Measurements from ENCODE around the gene RBM34. TPM values are rescaled to one million over a fixed set of nuclear protein-coding genes. Genes with fewer than 3 reads are reported as not detected.
A peak's percentile ranks its signal among the peaks of the same experiment; 100 is the strongest.
"Not testable (repeated sequence)": the region's sequence is repeated elsewhere in the genome, so short reads cannot be mapped to it uniquely, and the experiment has no call there.

RBM34 gene
- total RNA-seq, 2 donors from 2014 or later: 37.0 to 59.8 TPM

DNA sequence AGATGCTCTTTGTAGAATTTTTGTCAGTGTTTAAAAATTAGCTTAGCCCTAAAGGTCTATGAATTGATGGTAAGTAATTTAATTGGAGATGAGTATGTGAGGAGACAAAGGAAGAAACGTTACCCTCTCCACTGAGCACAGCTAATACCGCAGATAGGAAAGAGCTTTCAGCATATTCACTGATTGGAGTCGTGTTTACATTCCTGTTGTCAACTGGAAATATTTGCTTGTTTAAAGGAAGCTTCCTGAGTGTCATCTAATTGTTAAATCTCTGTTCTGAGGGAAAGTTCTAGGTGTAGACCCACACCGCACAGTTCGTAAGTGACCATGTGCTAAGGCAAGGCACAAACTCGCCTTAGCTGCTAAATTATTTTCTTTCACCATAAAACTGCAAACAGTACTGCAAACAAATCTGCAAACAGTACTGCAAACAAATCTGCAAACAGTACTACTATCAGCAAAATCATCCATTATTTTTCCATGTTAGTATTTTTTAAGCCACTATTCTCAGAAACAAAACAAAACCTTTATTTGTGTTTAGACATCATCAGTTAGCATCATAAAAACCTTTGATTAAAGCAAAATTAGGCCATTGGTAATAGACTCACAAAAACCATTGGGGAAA is 65.0 kb downstream of the RBM34 start:
- H3K36me3 ChIP-seq: no peaks in the 10 kb centered on the region
- H3K4me3 ChIP-seq: no peak overlapping the region
- TF ChIP-seq, protein P1, sequence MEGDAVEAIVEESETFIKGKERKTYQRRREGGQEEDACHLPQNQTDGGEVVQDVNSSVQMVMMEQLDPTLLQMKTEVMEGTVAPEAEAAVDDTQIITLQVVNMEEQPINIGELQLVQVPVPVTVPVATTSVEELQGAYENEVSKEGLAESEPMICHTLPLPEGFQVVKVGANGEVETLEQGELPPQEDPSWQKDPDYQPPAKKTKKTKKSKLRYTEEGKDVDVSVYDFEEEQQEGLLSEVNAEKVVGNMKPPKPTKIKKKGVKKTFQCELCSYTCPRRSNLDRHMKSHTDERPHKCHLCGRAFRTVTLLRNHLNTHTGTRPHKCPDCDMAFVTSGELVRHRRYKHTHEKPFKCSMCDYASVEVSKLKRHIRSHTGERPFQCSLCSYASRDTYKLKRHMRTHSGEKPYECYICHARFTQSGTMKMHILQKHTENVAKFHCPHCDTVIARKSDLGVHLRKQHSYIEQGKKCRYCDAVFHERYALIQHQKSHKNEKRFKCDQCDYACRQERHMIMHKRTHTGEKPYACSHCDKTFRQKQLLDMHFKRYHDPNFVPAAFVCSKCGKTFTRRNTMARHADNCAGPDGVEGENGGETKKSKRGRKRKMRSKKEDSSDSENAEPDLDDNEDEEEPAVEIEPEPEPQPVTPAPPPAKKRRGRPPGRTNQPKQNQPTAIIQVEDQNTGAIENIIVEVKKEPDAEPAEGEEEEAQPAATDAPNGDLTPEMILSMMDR (IDR thresholded peaks at IDR 0.05): no peak
- no peak overlapping the region for H3K27ac ChIP-seq
- H3K9me3 ChIP-seq: no peaks in the 10 kb centered on the region
- peaks cover 3 to 11% of the 10 kb centered on the region in 2 donors for H3K4me1 ChIP-seq (ENCODE audit: control insufficient read depth in 1 of 2, low read depth in 2 of 2)
- DNase-seq (ENCODE audit: low spot score): no peak
- no peaks in the 10 kb centered on the region for H3K27me3 ChIP-seq (replicated peaks; ENCODE audit: insufficient read depth)
- no peak for ATAC-seq (ENCODE audit: insufficient number of reproducible peaks, low FRiP score, low read depth)

- peak overlapping the region; percentile 54 for H3K4me3 ChIP-seq
- peak overlapping the region in 1 of 2 donors; percentile 23 for H3K27ac ChIP-seq
- TF ChIP-seq, protein P1 (IDR thresholded peaks at IDR 0.05): peak; percentile 76
- peaks cover 3 to 22% of the 10 kb centered on the region in 2 donors for H3K4me1 ChIP-seq (ENCODE audit: control insufficient read depth in 1 of 2, low read depth in 2 of 2)
- no peaks in the 10 kb centered on the region for H3K9me3 ChIP-seq
- DNase-seq (ENCODE audit: low spot score) (no peak), ATAC-seq (ENCODE audit: insufficient number of reproducible peaks, low FRiP score, low read depth) (peak; percentile 73)
- H3K36me3 ChIP-seq: no peaks in the 10 kb centered on the region
- no peaks in the 10 kb centered on the region for H3K27me3 ChIP-seq (replicated peaks; ENCODE audit: insufficient read depth)
Observed at GRCh38 chr1:235093696-235094592, 67.1 kb downstream of the RBM34 start.

DNA sequence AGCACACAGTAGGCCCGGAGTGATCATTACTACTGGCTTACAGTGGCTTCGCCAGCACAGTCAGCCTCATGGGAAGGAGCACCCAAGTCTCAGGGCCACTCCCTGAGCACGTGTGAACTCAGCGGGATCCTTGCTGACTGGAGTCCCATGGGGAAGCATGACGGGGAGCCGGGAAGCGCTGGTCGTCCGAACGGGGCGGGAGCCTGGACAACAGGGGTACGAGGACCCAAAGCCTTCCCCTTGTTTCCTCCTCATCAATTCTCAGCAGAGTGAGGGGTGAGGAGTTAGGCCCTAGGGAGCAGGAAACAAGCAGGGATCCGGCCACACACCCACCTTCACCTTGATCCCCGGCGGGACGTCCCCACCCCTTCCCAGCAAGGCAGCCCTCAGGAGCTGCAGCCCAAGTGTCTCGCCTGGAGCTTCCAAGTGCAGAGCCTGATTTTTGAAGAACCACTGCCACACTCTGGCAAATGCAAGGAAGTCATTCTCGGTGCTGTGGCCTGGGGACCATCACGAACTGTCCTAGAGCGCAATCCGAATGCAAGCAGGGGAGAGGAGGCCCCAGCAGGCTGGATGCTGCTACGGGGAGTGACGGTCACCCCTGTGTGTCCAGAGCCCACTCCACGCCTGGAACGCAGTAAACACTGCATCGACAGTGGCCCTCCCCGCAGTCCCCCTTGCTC is 67.9 kb downstream of the RBM34 start:
- Histone ChIP-seq H3K4me3 (peak overlapping the region; percentile 54), H3K27ac (no peak overlapping the region), H3K36me3 (no peaks in the 10 kb centered on the region), H3K9me3 (no peaks in the 10 kb centered on the region), H3K27me3 (replicated peaks; ENCODE audit: insufficient read depth) (no peaks in the 10 kb centered on the region), H3K4me1 (ENCODE audit: control insufficient read depth in 1 of 2, low read depth in 2 of 2) (peaks cover 3 to 22% of the 10 kb centered on the region in 2 donors)
- TF ChIP-seq, protein P1 (IDR thresholded peaks at IDR 0.05): no peak
- ATAC-seq (ENCODE audit: insufficient number of reproducible peaks, low FRiP score, low read depth) (no peak), DNase-seq (ENCODE audit: low spot score) (no peak)

DNA sequence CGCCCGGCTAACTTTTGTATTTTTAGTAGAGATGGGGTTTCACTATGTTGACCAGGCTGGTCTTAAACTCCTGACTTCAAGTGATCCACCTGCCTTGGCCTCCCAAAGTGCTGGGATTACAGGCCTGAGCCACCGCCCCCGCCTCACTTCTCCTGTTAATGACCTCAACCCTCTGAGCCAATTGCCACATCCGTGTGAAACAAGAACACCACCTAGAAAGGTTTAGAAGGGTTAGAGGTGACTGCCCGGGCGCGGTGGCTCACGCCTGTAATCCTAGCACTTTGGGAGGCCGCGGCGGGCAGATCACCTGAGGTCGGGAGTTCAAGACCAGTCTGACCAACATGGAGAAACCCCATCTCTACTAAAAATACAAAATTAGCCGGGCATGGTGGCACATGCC is 68.6 kb downstream of the RBM34 start:
- not testable (repeated sequence) for H3K36me3 ChIP-seq; H3K4me3 ChIP-seq; H3K27ac ChIP-seq; ATAC-seq (ENCODE audit: insufficient number of reproducible peaks, low FRiP score, low read depth); H3K27me3 ChIP-seq (replicated peaks; ENCODE audit: insufficient read depth); DNase-seq (ENCODE audit: low spot score); H3K9me3 ChIP-seq
- peaks cover 3 to 22% of the 10 kb centered on the region in 2 donors for H3K4me1 ChIP-seq (ENCODE audit: control insufficient read depth in 1 of 2, low read depth in 2 of 2)

DNA sequence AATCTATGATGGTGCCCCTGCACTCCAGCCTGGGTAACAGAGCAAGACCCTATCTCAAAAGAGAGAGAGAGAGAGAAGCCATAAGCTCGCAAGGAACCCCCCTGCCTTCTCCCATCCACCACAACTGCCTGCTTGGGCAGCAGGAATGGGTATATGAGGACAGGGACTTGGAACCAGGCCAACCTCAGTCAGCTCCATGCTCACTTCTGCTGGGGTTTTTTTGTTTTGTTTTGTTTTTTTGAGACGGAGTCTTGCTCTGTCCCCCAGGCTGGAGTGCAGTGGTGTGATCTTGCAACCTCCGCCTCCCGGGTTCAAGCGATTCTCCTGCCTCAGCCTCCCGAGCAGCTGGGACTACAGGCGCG is 69.0 kb downstream of the RBM34 start:
- not testable (repeated sequence) for ATAC-seq (ENCODE audit: insufficient number of reproducible peaks, low FRiP score, low read depth); H3K27me3 ChIP-seq (replicated peaks; ENCODE audit: insufficient read depth); DNase-seq (ENCODE audit: low spot score); H3K27ac ChIP-seq; H3K9me3 ChIP-seq; H3K4me3 ChIP-seq; H3K36me3 ChIP-seq
- peaks cover 3 to 22% of the 10 kb centered on the region in 2 donors for H3K4me1 ChIP-seq (ENCODE audit: control insufficient read depth in 1 of 2, low read depth in 2 of 2)

GRCh38 chr1:235091319-235092044 is 69.6 kb downstream of the RBM34 start:
- not testable (repeated sequence) for H3K4me3 ChIP-seq; H3K36me3 ChIP-seq; ATAC-seq (ENCODE audit: insufficient number of reproducible peaks, low FRiP score, low read depth); H3K27me3 ChIP-seq (replicated peaks; ENCODE audit: insufficient read depth); H3K9me3 ChIP-seq; DNase-seq (ENCODE audit: low spot score)
- peaks cover 3 to 22% of the 10 kb centered on the region in 2 donors for H3K4me1 ChIP-seq (ENCODE audit: control insufficient read depth in 1 of 2, low read depth in 2 of 2)
- H3K27ac ChIP-seq: peak overlapping the region in 1 of 2 donors; percentile 66
